Ovary (tissue), 9 donors: ENCODE results near the gene AJUBA. TPM values are rescaled to one million over a fixed set of nuclear protein-coding genes. Genes with fewer than 3 reads are reported as not detected.

Experiments used
- DNase-seq, 5 donors: peaks; one replicate each; pipeline ENCODE4 v3.0.0-alpha.2; 2019 to 2020
- H3K27ac ChIP-seq, 2 donors: fragments of 200-600 bp; one replicate each; pipeline versions ENCODE4 v1.5.1 to v1.8.0; 2019 to 2022
- H3K27me3 ChIP-seq: fragments of 200-600 bp; one replicate; pipeline ENCODE4 v1.8.0; 2022
- H3K36me3 ChIP-seq: fragments of 200-600 bp; sonication (generic); one replicate; pipeline ENCODE4 v1.5.1; 2019
- H3K4me1 ChIP-seq: one replicate; pipeline ENCODE4 v1.8.1; 2013; ENCODE audit warnings: mild to moderate bottlenecking, moderate library complexity; ENCODE audit not compliant: insufficient read depth
- H3K4me3 ChIP-seq: fragments of 200-600 bp; sonication (generic); one replicate; pipeline ENCODE4 v1.5.1; 2017
- H3K9me3 ChIP-seq, 2 donors: fragments of 200-600 bp in 1 of 2; sonication (generic) in 1 of 2; one replicate each; pipeline versions ENCODE4 v1.5.1 to v1.8.1; 2013 to 2019; ENCODE audit warnings: mild to moderate bottlenecking in 1 of 2, moderate library complexity in 1 of 2
- CTCF ChIP-seq, 3 donors: fragments of 450-650 bp in 2 of 3; fragments of 200-600 bp in 1 of 3; IDR thresholded peaks; one replicate each; pipeline versions ENCODE4 v1.5.1 to v1.8.0; 2016 to 2022; ENCODE audit warnings: antibody characterized with exemption in 3 of 3, mild to moderate bottlenecking in 1 of 3
- EP300 ChIP-seq: sonication (generic); formaldehyde crosslinking; IDR thresholded peaks from one replicate; pipeline ENCODE4 v1.6.1; 2017; ENCODE audit warnings: antibody characterized with exemption
- POLR2A ChIP-seq: fragments of 450-650 bp; IDR thresholded peaks from one replicate; pipeline ENCODE4 v1.6.1; 2017; ENCODE audit warnings: antibody characterized with exemption, mild to moderate bottlenecking, moderate library complexity
- WGBS, 3 donors: extraction: QIAGEN DNeasy Blood & Tissue Kit in 1 of 3; methylation state at CpG; one replicate each; pipeline versions ENCODE4 v1.1.5 to v1.1.7; 2013 to 2017; 5-methylcytosine and 5-hydroxymethylcytosine counted together
- intact Hi-C, 4 donors: fragments of 100-400 bp; cut with DNase I; formaldehyde crosslinking; loops; one replicate each; pipeline versions ENCODE4 v1.11.0 to v1.15.1; 2022 to 2023
- polyA plus RNA-seq, 2 donors: library from polyadenylated mRNA; stranded (reverse); fragments of 200-250 nt in 1 of 2; fragments of 350-450 nt in 1 of 2; fragmentation: Illumina TruSeq in 1 of 2; extraction: RNeasy Lipid Tissue Mini Kit (QIAGEN cat#74804) in 1 of 2; gene quantifications; one replicate each; pipeline ENCODE4 v1.2.3, GENCODE V29; 2013 to 2014
- total RNA-seq, 7 donors: library from RNA; depleted of rRNA in 2 of 7; stranded (reverse); fragments of >200 nt in 2 of 7; fragmentation: NEBNext Ultra II Directional in 3 of 7; extraction: Animal tissue kit (Norgen Biotek cat#: 25700) in 3 of 7; gene quantifications; one replicate each; pipeline versions ENCODE4 v1.1.0 to v1.2.4, GENCODE V29; 2016 to 2023
- donor health status: DM: no; HTN: no; CAD: no; lungs with moderate emphysema.
- donor health status: DM: no; HTN: no; CAD: no.
- donor health status: Bipolar disorder and iron deficiency.
- donor health status: DM: yes; HTN: yes; CAD: no.
- donor health status: DM: no; HTN: no; CAD: no.
- donor health status: DM: yes; HTN: yes; CAD: no.

The AJUBA gene
- total and polyA plus RNA-seq, 9 donors, result 11.2 to 34.5 (median 19.1) TPM

DNA sequence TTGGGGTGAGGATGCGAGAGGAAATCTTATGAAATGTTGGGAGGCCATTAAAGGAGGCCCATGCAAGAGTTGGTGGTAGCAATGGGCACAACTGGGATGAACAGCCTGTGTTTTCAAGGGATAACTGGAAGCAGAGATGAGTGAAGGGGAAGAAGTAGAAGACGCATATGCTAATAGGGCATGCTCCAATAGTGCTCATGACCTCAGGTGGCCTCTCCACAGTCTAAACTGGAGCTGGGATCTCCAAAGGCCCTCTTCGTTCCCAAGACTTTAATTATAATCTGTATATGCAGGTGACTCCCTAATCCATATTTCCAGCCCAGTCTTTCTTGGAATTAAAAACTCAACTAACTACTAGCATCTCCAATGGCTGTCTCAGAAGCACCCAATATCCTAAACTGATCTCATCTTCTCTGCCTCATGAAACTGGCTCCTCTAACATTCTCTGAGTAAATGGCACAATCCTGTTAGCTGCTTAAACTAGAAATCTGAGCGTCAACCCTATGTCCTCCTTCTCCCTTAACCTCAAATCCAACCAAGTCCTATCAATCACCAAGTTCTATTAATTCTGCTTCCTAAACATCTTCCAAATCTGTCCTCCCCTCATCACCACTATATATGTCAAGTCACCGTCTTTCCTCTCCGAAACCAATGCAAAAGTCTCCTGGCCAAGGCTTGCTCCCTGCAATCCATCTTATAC, 2.8 kb upstream of the AJUBA start:
- Histone ChIP-seq H3K4me3 (no peak overlapping the region), H3K36me3 (no peaks in the 10 kb centered on the region), H3K27ac (no peak overlapping the region), H3K27me3 (no peaks in the 10 kb centered on the region), H3K9me3 (no peaks in the 10 kb centered on the region), H3K4me1 (no peaks in the 10 kb centered on the region)
- intact Hi-C loops, result loop anchor here (2.0 to 10.0 kb wide), 5 partner anchors 53 to 113 kb away; partner anchors contain the start of genes CDH24 (in 2 of the 4) and LRP10 (in 2 of the 4)
- WGBS, 3 donors, result 88 to 91% (median 90%) methylated on average over 6 of the region's 6 CpGs
- DNase-seq, result no peak
- TF ChIP-seq CTCF (IDR thresholded peaks at IDR 0.05), result no peak
- TF ChIP-seq EP300, result no peak
- TF ChIP-seq POLR2A, result no peak

GRCh38 chr14:22981876-22982476, 375 bp downstream of the AJUBA start:
- Histone ChIP-seq H3K9me3 (no peaks in the 10 kb centered on the region), H3K36me3 (no peaks in the 10 kb centered on the region), H3K4me3 (peak overlapping the region; percentile 75), H3K27me3 (no peaks in the 10 kb centered on the region), H3K27ac (peak overlapping the region; percentile 74 to 85), H3K4me1 (peaks cover 12% of the 10 kb centered on the region)
- DNase-seq, result no peak
- no peak for TF ChIP-seq CTCF (IDR thresholded peaks at IDR 0.05)
- intact Hi-C loops, result loop anchor here in 2 of 4 donors (2.0 to 10.0 kb wide), 3 partner anchors 50 to 107 kb away; partner anchors contain the start of gene LRP10 (in 1 of the 2)
- 0 to 2% (median 0%) methylated on average over 50 to 51 of the region's 51 CpGs for WGBS, 3 donors

- TF ChIP-seq CTCF (IDR thresholded peaks at IDR 0.05) (no peak), POLR2A (no peak), EP300 (no peak)
- peak overlapping the region; percentile 75 for H3K4me3 ChIP-seq
- H3K27me3 ChIP-seq, result no peaks in the 10 kb centered on the region
- H3K9me3 ChIP-seq, result no peaks in the 10 kb centered on the region
- 1 to 2% (median 1%) methylated on average over 35 to 76 of the region's 76 CpGs for WGBS, 3 donors
- no peaks in the 10 kb centered on the region for H3K36me3 ChIP-seq
- peak overlapping the region; percentile 74 to 85 for H3K27ac ChIP-seq
- peak; percentile 33 to 64 (median 43) for DNase-seq
- peaks cover 12% of the 10 kb centered on the region for H3K4me1 ChIP-seq
- intact Hi-C loops, result loop anchor here in 2 of 4 donors (5.0 to 10.0 kb wide), 2 partner anchors 49 to 106 kb away; partner anchors contain the start of gene LRP10 (in 1 of the 2)
Observed at GRCh38 chr14:22981090-22981875, 1.1 kb downstream of the AJUBA start.

GRCh38 chr14:22980672-22981089, 1.7 kb downstream of the AJUBA start:
- H3K27ac ChIP-seq, result peak overlapping the region; percentile 73 to 74
- intact Hi-C loops, result loop anchor here in 2 of 4 donors (5.0 to 10.0 kb wide), 2 partner anchors 48 to 106 kb away; partner anchors contain the start of gene LRP10 (in 1 of the 2)
- H3K27me3 ChIP-seq, result no peaks in the 10 kb centered on the region
- 0 to 4% (median 1%) methylated on average over 11 to 41 of the region's 41 CpGs for WGBS, 3 donors
- peaks cover 12% of the 10 kb centered on the region for H3K4me1 ChIP-seq
- no peaks in the 10 kb centered on the region for H3K9me3 ChIP-seq
- TF ChIP-seq CTCF (IDR thresholded peaks at IDR 0.05), result no peak
- no peak for TF ChIP-seq EP300
- TF ChIP-seq POLR2A, result no peak
- H3K36me3 ChIP-seq, result no peaks in the 10 kb centered on the region
- DNase-seq, result peak; percentile 55 to 75 (median 60)
- peak overlapping the region; percentile 75 for H3K4me3 ChIP-seq
